H54 (cell line): ENCODE results near the gene SLC12A3.

Source experiments
- DNase-seq: peaks from one replicate; pipeline ENCODE4 v3.0.0; 2011; ENCODE audit warnings: low spot score, mixed read lengths; ENCODE audit not compliant: insufficient read length
- FAIRE-seq: peaks from 3 replicates; lab custom pipeline; 2011; peaks lifted over from hg19 to GRCh38; lab: Jason Lieb, UNC
- POLR2A ChIP-seq: IDR thresholded peaks from 2 replicates; pipeline ENCODE4 v1.6.1; 2011; ENCODE audit warnings: low read depth, mild to moderate bottlenecking, low read length

Gene SLC12A3

DNA sequence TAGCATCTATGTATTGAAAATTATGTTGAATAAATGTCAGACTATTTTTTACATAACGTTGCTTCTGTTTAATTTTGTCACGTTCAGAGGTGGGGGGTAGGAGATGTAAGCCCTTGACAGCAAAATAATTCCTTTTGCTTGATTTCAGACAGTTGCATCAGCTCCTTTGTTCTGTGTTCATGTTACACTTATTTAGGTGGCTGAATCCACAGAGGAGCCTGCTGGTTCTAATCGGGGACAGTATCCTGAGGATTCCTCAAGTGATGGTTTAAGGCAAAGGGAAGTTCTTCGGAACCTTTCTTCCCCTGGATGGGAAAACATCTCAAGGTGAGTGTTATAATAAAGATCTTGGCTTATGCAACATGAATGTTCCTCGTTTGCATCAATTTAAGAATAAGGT lies 71.5 kb downstream of the SLC12A3 start:
- FAIRE-seq, result no peak
- DNase-seq, result no peak

DNA sequence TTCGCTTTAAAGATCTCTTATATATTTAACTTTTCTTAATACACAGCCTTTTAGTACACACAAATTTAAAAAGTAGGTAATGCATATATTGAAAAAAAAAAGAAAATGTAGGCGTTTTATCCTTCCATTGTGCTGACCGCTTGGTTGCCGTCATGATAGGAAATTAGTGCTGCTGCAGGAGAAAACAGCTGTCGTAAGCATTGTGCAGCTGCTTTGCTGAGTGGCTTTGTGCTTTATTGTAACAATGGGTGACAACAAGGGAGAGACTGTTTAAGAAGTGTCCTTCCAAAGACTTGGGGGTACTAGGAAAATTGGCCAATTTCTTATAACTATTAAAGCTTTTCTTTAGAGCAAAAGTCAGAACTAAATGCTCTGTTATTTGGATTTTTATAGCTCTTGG lies 71.9 kb downstream of the SLC12A3 start:
- no peak for TF ChIP-seq POLR2A
- no peak for FAIRE-seq
- no peak for DNase-seq

More for the DNA sequence above, 71.5 kb downstream of the SLC12A3 start:
- TF ChIP-seq POLR2A, result no peak

DNA sequence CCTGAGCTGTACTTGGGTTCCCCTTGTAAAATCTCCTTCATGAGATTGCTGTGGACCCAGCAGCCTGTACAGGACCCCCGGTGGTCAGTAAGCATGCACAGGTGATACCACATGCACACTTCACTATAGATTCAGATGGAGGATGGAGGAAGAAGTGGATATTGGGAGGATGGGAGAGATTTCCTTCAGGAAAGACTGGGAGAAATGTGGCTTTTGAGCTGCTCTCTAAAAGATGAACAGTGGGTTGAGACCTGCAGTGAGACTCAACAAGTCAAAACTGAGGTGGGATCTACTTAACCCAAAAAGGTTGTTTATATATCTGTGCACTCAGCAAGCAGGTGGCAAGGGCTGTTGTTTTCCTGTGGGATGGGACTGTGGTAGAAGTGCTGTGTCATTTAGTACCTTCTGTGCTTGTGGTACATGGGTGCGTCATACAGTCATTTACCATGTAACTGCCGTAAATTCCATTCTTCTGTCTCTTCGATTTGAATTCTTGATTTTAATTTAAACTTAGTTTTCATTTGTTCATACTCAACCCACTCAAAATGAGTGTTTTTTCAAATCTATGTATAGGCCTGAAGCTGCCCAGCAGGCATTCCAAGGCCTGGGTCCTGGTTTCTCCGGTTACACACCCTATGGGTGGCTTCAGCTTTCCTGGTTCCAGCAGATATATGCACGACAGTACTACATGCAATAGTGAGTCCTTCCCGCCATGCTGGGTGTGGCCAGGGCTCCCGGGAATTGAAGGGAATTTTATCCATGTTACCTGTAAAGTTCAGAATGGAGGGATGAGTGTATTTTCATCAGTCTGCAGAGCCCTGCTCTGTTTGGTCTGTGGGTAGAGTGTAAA lies 73.9 kb downstream of the SLC12A3 start:
- TF ChIP-seq POLR2A, result no peak
- no peak for DNase-seq
- FAIRE-seq, result no peak

DNA sequence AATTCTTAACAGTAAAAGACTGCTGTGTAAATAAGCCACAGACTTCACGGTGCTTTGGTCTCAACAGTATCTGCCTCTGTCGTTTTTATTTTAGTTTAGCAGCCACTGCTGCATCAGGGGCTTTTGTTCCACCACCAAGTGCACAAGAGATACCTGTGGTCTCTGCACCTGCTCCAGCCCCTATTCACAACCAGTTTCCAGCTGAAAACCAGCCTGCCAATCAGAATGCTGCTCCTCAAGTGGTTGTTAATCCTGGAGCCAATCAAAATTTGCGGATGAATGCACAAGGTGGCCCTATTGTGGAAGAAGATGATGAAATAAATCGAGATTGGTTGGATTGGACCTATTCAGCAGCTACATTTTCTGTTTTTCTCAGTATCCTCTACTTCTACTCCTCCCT lies 74.8 kb downstream of the SLC12A3 start:
- FAIRE-seq (no peak), DNase-seq (no peak)
- TF ChIP-seq POLR2A, result no peak

DNA sequence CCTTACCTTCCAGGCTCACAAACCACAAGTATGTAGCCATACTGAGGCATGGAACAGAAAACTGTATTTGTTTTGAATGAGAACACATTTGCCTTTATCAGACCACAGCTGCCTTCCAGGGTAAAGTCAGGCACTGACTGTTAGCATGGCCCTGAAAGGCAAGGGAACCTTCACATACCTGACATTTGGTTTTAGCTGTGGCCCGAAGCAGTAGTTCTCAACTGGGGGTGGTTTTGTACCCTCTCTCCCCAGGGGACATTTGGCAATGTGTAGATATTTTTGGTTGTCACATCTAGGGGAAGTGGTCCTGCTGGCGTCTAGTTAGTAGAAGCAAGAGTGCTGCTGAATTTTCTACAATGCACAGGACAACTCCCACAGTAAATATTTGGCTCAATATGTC lies 76.1 kb downstream of the SLC12A3 start:
- FAIRE-seq (no peak), DNase-seq (no peak)
- TF ChIP-seq POLR2A, result no peak

DNA sequence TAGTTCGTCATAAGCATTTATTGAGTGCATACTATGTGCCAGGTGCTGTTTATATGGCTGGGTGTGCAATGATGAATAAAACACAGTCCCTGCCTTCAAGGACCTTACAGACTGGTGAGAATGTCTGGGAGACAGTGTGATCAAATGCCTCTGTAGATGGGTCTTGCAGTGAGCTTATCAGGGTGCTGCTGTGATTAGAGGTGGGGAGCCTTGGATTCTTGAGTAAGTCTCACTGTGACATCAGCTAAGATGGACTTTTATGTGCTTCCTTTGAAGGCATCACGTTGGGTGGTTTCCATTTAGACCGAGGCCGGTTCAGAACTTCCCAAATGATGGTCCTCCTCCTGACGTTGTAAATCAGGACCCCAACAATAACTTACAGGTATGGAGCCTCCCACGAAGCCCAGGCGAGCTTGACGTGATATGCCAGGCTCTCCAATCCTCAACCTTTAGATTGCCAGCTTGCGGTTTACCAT lies 76.9 kb downstream of the SLC12A3 start:
- DNase-seq (no peak), FAIRE-seq (no peak)
- no peak for TF ChIP-seq POLR2A

DNA sequence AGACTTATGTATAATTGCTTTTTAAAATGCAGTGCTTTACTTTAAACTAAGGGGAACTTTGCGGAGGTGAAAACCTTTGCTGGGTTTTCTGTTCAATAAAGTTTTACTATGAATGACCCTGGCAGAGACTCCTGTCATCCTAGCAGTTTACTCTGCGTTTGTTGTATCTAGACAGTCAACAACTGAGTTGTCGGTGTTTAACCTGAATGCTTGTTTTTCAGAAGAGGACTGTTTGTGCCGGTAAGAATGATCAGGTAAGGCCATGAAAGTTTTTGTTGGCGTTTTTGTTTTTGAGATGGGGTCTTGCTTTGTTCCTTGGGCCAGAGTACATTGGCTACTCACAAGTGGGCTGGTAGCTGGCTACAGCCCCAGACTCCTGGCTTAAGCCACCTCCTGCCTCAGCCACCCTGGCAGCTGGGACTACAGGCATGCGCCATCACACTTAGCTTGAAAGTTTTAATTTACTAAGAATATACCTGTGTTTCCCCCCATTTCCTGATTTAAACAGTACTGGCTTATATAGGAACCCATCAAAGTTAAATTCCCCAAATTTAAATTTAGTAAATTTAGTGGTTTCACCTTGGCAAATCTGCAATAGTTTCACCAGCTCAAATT lies 78.9 kb downstream of the SLC12A3 start:
- no peak for FAIRE-seq
- TF ChIP-seq POLR2A, result no peak

DNA sequence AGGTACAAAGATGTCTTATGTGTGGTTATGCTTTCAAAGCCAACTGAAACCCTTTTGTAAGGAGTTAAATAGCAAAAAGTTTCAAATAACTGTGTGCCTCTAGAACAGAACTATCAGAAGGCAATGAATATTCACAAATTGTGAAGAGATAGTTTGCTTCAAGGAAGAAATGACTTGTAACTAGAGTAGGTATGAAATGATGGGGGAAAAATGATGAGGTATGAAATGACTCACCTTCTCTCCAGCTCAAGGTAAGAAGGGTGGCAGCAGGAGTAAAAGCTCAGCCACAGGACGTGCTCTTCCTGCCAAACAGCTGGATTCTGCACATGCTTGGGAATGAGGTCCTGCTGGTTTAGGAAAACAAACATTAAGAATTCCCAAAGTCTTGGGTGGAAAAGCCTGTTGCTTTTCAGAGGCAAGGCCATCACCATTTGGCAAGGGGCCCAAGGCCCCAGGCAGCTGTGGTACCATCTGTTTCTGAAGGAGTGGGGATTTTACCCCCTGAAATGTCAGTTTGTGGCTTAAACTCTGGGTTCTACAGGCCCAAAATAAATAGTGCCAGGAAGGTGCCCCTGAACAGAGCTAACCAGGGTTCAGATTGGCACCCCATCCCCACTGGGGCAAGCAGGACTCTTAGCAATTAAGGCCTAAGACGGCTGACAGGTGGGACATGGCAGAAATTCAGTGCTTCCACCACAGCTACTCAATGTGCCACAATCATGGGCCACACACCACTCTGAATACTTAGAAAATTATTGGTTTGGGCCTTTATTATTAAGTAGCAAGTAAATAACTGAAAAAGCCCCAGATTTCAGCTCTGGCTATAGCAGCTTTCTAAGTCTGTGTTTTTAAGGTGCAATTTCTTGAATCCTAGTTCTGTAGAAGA lies 80.2 kb downstream of the SLC12A3 start:
- DNase-seq, result no peak
- FAIRE-seq, result no peak
- TF ChIP-seq POLR2A, result no peak

More for the DNA sequence above, 78.9 kb downstream of the SLC12A3 start:
- DNase-seq, result no peak

DNA sequence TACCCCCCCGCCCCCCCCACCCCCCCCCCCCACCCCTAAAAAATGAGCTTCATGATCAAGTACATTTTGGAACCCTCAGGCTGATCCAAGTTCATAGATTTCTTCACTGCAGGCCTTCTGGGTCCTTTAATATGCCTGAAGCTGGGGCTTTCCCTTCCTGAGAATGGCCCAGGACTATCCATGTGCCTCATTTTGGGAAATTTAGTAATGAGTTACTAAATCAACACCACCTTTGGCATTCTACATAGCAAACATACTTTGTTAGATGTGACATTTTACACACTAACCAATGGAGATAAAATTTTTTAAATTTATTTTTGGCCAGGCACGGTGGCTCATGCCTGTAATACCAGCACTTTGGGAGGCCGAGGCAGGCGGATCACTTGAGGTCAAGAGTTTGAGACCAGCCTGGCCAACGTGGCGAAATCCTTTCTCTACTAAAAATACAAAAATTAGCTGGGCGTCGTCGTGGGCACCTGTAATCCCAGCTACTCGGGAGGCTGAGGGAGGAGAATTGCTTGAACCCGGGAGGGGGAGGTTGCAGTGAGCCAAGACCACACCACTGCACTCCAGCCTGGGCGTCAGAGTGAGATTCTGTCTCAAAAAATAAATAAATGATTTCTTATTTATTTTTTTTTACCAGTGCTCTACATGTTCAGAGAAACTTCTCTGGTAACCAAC lies 81.0 kb downstream of the SLC12A3 start:
- DNase-seq (no peak), FAIRE-seq (no peak)
- no peak for TF ChIP-seq POLR2A

DNA sequence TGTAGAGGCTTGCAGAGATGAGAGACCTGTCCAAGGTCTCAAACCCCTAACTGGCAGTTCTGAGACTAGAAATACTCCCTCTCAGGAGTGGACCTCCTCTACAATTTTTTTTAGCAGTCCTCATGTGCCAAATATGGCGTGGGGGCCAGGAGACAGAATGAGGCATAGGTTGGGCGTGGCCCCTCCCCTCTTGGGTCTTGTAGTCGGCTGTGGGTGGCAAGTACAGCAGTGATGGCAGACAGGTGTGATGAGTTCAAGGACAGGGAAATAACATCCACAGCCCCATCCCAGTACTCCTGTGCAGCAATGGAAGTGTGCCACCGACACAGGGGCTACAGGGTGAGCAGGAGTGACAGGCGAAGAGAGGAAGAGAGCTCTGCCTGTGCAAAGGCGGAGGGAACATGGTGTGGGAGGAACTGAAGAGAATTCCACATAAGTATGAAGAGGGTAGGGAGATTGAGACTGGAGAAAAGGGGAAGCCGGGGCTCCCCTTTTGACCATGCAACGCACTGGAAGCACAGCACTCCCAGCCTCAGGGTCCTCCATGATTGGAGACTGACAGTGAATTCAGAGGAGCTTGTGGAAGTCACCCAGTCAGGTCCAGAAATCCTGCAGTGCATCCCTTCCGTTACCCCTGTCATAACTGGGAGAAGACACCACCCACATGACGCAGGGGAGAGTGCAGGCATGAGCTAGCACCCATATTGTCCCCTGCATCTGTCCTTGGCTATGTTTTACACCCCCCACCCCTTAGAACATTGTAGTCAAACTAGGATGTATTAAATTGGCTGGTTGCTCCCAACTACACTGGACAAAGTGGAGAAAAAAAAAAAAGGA lies 82.0 kb downstream of the SLC12A3 start:
- DNase-seq, result no peak
- FAIRE-seq, result no peak

DNA sequence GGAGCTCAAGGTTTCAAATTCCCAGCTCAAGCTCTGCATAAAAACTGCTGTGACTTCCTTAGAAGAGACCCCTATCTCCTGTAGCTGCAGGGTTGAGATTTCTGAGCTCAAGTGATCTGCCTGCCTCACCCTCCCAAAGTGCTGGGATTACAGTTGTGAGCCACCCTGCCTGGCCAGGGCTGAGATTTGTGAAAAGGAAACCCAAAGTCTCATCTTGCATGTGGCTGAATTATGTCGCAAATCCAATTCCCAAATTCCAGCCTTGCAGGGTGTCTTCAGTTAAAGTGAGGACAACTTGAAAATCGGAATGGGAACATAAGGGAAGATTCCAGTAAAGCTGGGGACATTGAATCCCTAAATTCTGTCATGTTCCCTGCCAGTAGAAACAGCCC lies 82.6 kb downstream of the SLC12A3 start:
- FAIRE-seq (no peak), DNase-seq (no peak)
- TF ChIP-seq POLR2A, result no peak

More for the DNA sequence above, 82.0 kb downstream of the SLC12A3 start:
- no peak for TF ChIP-seq POLR2A

DNA sequence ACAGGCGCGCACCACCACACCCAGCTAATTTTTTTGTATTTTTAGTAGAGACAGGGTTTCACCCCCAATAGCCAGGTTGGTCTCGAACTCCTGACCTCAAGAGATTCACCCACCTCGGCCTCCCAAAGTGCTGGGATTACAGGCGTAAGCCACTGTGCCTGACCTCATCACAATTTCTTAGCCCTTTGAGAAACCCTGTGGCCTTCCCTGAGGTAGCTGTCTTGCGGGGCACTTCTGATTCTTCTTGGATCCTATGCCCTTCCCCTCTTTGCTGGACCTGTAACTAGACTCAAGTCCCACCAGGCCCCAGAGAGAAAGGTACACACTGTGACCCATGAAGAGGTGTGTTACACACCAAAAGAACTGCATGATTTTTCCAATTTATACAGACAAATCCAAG lies 83.2 kb downstream of the SLC12A3 start:
- TF ChIP-seq POLR2A, result no peak

DNA sequence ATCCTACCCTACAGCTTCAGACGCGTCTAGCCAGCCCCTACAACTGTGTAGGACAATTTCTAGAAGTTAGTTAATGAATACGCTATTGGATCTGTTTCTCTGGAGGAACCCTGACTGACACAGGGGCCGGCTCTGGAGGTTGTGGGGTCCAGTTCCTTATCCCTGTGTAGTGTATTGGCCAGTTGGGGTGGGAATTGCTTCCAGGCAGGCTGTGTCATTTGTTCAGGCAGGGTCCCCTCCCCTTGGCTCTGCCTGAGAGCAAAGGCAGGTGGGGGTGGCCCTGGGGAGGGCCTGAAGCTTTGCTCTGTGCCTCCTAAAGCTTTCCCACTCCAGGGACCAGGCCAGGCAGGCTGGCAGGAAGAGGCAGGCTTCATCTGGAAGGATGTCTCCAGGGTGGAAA lies 85.0 kb downstream of the SLC12A3 start:
- FAIRE-seq, result no peak
- no peak for DNase-seq

More for the DNA sequence above, 83.2 kb downstream of the SLC12A3 start:
- FAIRE-seq (no peak), DNase-seq (no peak)

More for the DNA sequence above, 85.0 kb downstream of the SLC12A3 start:
- TF ChIP-seq POLR2A, result no peak
